ENCODE results near the gene SF3B1.

The SF3B1 gene

GRCh38 chr2:197368412-197368811 is 66.4 kb downstream of the SF3B1 start:
- TF ChIP-seq, protein P1, sequence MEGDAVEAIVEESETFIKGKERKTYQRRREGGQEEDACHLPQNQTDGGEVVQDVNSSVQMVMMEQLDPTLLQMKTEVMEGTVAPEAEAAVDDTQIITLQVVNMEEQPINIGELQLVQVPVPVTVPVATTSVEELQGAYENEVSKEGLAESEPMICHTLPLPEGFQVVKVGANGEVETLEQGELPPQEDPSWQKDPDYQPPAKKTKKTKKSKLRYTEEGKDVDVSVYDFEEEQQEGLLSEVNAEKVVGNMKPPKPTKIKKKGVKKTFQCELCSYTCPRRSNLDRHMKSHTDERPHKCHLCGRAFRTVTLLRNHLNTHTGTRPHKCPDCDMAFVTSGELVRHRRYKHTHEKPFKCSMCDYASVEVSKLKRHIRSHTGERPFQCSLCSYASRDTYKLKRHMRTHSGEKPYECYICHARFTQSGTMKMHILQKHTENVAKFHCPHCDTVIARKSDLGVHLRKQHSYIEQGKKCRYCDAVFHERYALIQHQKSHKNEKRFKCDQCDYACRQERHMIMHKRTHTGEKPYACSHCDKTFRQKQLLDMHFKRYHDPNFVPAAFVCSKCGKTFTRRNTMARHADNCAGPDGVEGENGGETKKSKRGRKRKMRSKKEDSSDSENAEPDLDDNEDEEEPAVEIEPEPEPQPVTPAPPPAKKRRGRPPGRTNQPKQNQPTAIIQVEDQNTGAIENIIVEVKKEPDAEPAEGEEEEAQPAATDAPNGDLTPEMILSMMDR (IDR thresholded peaks at IDR 0.05) = no peak
- Histone ChIP-seq H3K4me3 (no peak overlapping the region), H3K27ac (no peak overlapping the region)
- DNase-seq (ENCODE audit: low spot score) = no peak

DNA sequence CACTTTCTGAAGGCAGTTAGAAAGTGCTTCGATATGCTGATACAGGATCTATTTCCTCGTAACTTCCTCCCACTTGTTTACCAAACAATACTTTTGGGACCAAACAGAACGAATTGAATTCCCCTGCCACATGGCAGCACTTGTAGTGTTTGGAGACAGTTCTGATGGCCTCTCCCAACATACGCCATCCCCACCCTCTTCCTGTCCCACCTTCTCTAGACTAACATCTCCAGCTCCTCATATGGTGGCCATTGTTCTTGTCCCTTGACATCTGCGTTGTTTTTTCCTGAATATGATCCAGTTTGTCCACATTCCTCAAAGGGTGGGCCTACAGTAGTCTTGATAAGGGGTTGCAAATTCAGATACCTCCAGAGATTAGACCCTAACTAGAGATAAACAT is 70.8 kb downstream of the SF3B1 start:
- TF ChIP-seq, protein P1 (IDR thresholded peaks at IDR 0.05) = no peak
- DNase-seq (ENCODE audit: low spot score) = no peak
- no peak overlapping the region for H3K4me3 ChIP-seq
- H3K27ac ChIP-seq = no peak overlapping the region

GRCh38 chr2:197360744-197361156 is 74.1 kb downstream of the SF3B1 start:
- Histone ChIP-seq H3K27ac (no peak overlapping the region), H3K4me3 (no peak overlapping the region)
- TF ChIP-seq, protein P1 (IDR thresholded peaks at IDR 0.05) = no peak
- DNase-seq (ENCODE audit: low spot score) = no peak

DNA sequence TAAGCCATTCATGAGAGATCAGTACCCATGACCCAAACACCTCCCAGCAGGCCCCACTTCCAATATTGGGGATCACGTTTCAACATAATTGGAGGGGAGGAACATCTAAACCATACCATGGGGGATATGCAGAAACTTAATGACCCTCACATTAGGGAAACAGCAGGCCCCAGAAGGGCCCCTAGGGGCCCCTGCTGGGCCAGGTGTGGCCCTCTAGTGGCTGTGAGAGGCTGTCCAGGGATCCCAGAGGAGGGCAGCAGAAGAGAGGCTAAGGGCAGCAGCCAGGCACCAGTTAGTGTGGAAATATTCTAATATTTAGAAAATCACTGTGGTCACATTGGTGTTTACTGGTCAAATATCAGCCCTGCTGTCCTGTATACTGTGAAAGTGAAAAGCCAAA is 75.0 kb downstream of the SF3B1 start:
- Histone ChIP-seq H3K27ac (no peak overlapping the region), H3K4me3 (no peak overlapping the region)
- TF ChIP-seq, protein P1 (IDR thresholded peaks at IDR 0.05) = no peak
- DNase-seq (ENCODE audit: low spot score) = no peak

- DNase-seq (ENCODE audit: low spot score) = no peak
- TF ChIP-seq, protein P1 (IDR thresholded peaks at IDR 0.05) = no peak
- H3K4me3 ChIP-seq = no peak overlapping the region
- no peak overlapping the region for H3K27ac ChIP-seq
These were observed 75.9 kb downstream of the SF3B1 start for GRCh38 chr2:197358931-197359330.

DNA sequence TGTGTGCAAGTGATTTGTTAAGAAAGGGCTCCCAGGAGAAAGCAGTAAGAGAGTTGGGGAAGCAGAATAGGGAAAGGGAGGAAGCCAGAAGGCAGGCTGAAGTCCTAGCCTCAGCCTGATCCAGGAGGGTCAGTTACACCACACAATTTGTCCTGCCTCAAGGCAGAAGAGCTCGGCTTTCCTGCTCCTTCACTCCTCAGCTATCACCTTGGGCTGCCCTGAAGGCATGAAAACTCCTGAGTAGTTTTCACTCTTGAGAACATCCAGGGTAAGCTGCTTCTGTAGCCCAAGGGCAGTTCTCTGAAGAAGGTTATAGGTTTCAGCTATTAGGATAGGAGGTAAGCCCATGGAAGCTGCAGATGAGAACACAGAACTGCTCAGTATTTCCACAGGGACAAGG is 76.8 kb downstream of the SF3B1 start:
- no peak overlapping the region for H3K4me3 ChIP-seq
- DNase-seq (ENCODE audit: low spot score) = no peak

GRCh38 chr2:197356136-197356535 is 78.7 kb downstream of the SF3B1 start:
- Histone ChIP-seq H3K4me3 (no peak overlapping the region), H3K27ac (no peak overlapping the region)
- DNase-seq (ENCODE audit: low spot score) = no peak
- TF ChIP-seq, protein P1 (IDR thresholded peaks at IDR 0.05) = no peak

More for the DNA sequence above, 76.8 kb downstream of the SF3B1 start:
- TF ChIP-seq, protein P1 (IDR thresholded peaks at IDR 0.05) = no peak
- H3K27ac ChIP-seq = no peak overlapping the region
